Neural crest cell (in vitro differentiated cells): ENCODE data around the gene ERC1. TPM values are rescaled to one million over a fixed set of nuclear protein-coding genes. Genes with fewer than 3 reads are reported as not detected.

Experiments
- DNase-seq: peaks from one replicate; pipeline ENCODE4 v3.0.0; 2021; ENCODE audit warnings: low read depth, mixed read lengths, low spot score
- H3K27ac Mint-ChIP-seq: one replicate; pipeline ENCODE4 v1.8.0; 2021; ENCODE audit warnings: mild to moderate bottlenecking, mixed read lengths; ENCODE audit not compliant: unreplicated experiment
- H3K27me3 Mint-ChIP-seq: 2 replicates; pipeline ENCODE4 v1.8.0; 2021; ENCODE audit warnings: low read depth, mild to moderate bottlenecking, mixed read lengths
- H3K36me3 Mint-ChIP-seq: 2 replicates; pipeline ENCODE4 v1.8.0; 2021; ENCODE audit warnings: low read depth, mild to moderate bottlenecking, mixed read lengths
- H3K4me1 Mint-ChIP-seq: 2 replicates; pipeline ENCODE4 v1.8.0; 2021; ENCODE audit warnings: mixed read lengths
- H3K4me3 Mint-ChIP-seq: one replicate; pipeline ENCODE4 v1.8.0; 2021; ENCODE audit warnings: mild to moderate bottlenecking, mixed read lengths
- H3K9me3 Mint-ChIP-seq: 2 replicates; pipeline ENCODE4 v1.8.0; 2021; ENCODE audit warnings: mixed read lengths
- total RNA-seq: library from RNA; stranded (reverse); gene quantifications from 2 replicates; pipeline ENCODE4 v1.2.1, GENCODE V29; 2021
- TF ChIP-seq, protein P1 (sequence below): fragments of 200-600 bp; sonication (generic); conservative IDR thresholded peaks from 2 replicates; pipeline ENCODE4 v1.5.0; 2021; ENCODE audit warnings: antibody characterized with exemption, mild to moderate bottlenecking

Gene ERC1
- total RNA-seq, 1 donor from 2014 or later = 38.9 TPM

DNA sequence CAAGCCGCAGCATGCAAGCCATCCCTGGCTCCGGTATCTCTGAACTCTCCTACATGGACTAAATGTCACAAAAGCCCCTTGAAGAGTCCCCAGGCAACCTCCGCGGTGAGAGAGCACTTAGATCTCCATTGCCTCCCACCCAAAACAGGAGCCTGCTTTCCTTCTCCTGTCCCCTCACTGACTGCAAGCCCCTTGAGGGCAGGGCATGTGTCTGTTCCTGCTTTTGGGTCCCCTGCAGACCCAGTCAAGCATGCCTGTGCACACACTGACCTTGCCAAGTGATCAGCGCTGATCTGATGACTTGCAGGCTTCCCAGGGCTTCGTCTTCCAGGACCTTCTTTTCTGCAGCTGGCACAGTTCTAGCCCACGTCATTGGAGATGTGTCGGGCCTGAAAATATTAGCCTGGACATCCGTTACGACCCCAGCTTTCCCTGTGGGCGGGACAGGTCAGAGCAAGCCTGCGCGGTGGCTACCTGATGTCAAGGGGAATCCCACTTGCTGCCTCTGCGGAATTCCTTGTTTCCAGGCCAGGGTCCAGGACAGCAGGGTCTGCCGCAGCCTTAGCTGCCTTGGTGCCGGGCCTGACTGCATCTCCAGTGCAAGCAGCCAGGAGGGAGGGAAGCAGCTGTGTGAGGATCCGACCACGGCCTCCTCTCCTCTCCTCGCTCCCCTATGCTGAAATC lies 510.8 kb downstream of the ERC1 start:
- TF ChIP-seq, protein P1, sequence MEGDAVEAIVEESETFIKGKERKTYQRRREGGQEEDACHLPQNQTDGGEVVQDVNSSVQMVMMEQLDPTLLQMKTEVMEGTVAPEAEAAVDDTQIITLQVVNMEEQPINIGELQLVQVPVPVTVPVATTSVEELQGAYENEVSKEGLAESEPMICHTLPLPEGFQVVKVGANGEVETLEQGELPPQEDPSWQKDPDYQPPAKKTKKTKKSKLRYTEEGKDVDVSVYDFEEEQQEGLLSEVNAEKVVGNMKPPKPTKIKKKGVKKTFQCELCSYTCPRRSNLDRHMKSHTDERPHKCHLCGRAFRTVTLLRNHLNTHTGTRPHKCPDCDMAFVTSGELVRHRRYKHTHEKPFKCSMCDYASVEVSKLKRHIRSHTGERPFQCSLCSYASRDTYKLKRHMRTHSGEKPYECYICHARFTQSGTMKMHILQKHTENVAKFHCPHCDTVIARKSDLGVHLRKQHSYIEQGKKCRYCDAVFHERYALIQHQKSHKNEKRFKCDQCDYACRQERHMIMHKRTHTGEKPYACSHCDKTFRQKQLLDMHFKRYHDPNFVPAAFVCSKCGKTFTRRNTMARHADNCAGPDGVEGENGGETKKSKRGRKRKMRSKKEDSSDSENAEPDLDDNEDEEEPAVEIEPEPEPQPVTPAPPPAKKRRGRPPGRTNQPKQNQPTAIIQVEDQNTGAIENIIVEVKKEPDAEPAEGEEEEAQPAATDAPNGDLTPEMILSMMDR = no peak
- H3K4me1 Mint-ChIP-seq = peaks cover 23% of the 10 kb centered on the region
- H3K4me3 Mint-ChIP-seq = no peak overlapping the region
- H3K36me3 Mint-ChIP-seq = peaks cover 3% of the 10 kb centered on the region
- no peaks in the 10 kb centered on the region for H3K27me3 Mint-ChIP-seq
- DNase-seq = no peak
- H3K9me3 Mint-ChIP-seq = no peaks in the 10 kb centered on the region
- peak overlapping the region; percentile 13 for H3K27ac Mint-ChIP-seq

DNA sequence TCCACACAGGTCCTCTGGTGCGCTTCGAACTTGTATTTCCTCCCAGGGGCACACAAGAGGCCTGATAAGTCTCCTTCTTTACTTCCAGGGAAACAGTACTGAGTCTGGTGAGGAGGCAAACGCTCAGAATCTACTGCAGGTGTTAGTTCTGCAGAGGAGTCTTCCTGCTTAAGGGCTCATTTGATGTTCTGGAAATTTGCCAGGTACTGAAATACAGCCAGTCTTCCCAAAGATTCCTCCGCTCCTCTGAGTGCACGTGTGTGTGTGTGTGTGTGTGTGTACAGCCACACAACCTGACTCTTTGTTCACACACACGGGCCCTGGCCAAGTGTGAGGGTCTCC lies 511.3 kb downstream of the ERC1 start:
- DNase-seq = no peak
- peaks cover 3% of the 10 kb centered on the region for H3K36me3 Mint-ChIP-seq
- TF ChIP-seq, protein P1 = no peak
- H3K4me1 Mint-ChIP-seq = peaks cover 21% of the 10 kb centered on the region
- H3K27ac Mint-ChIP-seq = peak overlapping the region; percentile 13
- no peaks in the 10 kb centered on the region for H3K9me3 Mint-ChIP-seq
- no peaks in the 10 kb centered on the region for H3K27me3 Mint-ChIP-seq
- no peak overlapping the region for H3K4me3 Mint-ChIP-seq

- no peaks in the 10 kb centered on the region for H3K27me3 Mint-ChIP-seq
- H3K9me3 Mint-ChIP-seq = no peaks in the 10 kb centered on the region
- peak overlapping the region; percentile 13 for H3K27ac Mint-ChIP-seq
- H3K36me3 Mint-ChIP-seq = peaks cover 3% of the 10 kb centered on the region
- DNase-seq = no peak
- H3K4me1 Mint-ChIP-seq = peaks cover 16% of the 10 kb centered on the region
- TF ChIP-seq, protein P1 = no peak
- H3K4me3 Mint-ChIP-seq = no peak overlapping the region
These were observed 511.8 kb downstream of the ERC1 start for GRCh38 chr12:1502831-1503230.

GRCh38 chr12:1503281-1503711 lies 512.3 kb downstream of the ERC1 start:
- Mint-ChIP-seq H3K4me3 (no peak overlapping the region), H3K9me3 (no peaks in the 10 kb centered on the region), H3K27me3 (no peaks in the 10 kb centered on the region), H3K36me3 (no peaks in the 10 kb centered on the region), H3K27ac (peak overlapping the region; percentile 50), H3K4me1 (peaks cover 15% of the 10 kb centered on the region)
- DNase-seq = no peak
- TF ChIP-seq, protein P1 = no peak

- no peak overlapping the region for H3K27ac Mint-ChIP-seq
- DNase-seq = no peak
- H3K4me1 Mint-ChIP-seq = peaks cover 15% of the 10 kb centered on the region
- no peak overlapping the region for H3K4me3 Mint-ChIP-seq
- no peaks in the 10 kb centered on the region for H3K9me3 Mint-ChIP-seq
- H3K27me3 Mint-ChIP-seq = no peaks in the 10 kb centered on the region
- TF ChIP-seq, protein P1 = no peak
- H3K36me3 Mint-ChIP-seq = no peaks in the 10 kb centered on the region
These were observed 513.4 kb downstream of the ERC1 start for GRCh38 chr12:1504304-1504894.
